GM19324 (cell line): ENCODE data around the gene NPL.

Source experiments
- ATAC-seq: cut with Tn5 transposase; IDR thresholded peaks from one replicate; pipeline ENCODE4 v1.9.1; 2021; ENCODE audit warnings: mild to moderate bottlenecking, moderate library complexity; ENCODE audit not compliant: unreplicated experiment, low FRiP score

Gene NPL

GRCh38 chr1:182811975-182812722 lies 22.6 kb downstream of the NPL start:
- ATAC-seq = no peak

GRCh38 chr1:182816863-182817262 lies 27.3 kb downstream of the NPL start:
- ATAC-seq = no peak

GRCh38 chr1:182817802-182818201 lies 28.2 kb downstream of the NPL start:
- ATAC-seq = no peak

GRCh38 chr1:182823220-182823619 lies 33.6 kb downstream of the NPL start:
- ATAC-seq = no peak

- no peak for ATAC-seq
Measured at GRCh38 chr1:182826892-182827291, 37.3 kb downstream of the NPL start.

GRCh38 chr1:182829285-182829932 lies 39.8 kb downstream of the NPL start:
- peak; percentile 71 for ATAC-seq

GRCh38 chr1:182833271-182833670 lies 43.7 kb downstream of the NPL start:
- no peak for ATAC-seq

GRCh38 chr1:182834326-182834725 lies 44.8 kb downstream of the NPL start:
- ATAC-seq = no peak

GRCh38 chr1:182835806-182836205 lies 46.2 kb downstream of the NPL start:
- ATAC-seq = no peak

- peak; percentile 71 for ATAC-seq
Measured at GRCh38 chr1:182839209-182840066, 49.9 kb downstream of the NPL start, which contains the start of gene DHX9. TSS of gene DHX9 (plus strand) at chr1:182839347. CDS start at chr1:182842567, 3,220 bp downstream.

GRCh38 chr1:182841368-182841988 lies 51.9 kb downstream of the NPL start:
- no peak for ATAC-seq

- ATAC-seq = no peak
Measured at GRCh38 chr1:182842265-182842664, 52.7 kb downstream of the NPL start.

- no peak for ATAC-seq
Measured at GRCh38 chr1:182845379-182845778, 55.8 kb downstream of the NPL start.

GRCh38 chr1:182845894-182846293 lies 56.3 kb downstream of the NPL start:
- ATAC-seq = no peak

- ATAC-seq = no peak
Measured at GRCh38 chr1:182847105-182847504, 57.5 kb downstream of the NPL start.

- ATAC-seq = no peak
Measured at GRCh38 chr1:182848736-182849135, 59.2 kb downstream of the NPL start.

GRCh38 chr1:182850319-182850718 lies 60.7 kb downstream of the NPL start:
- no peak for ATAC-seq

- no peak for ATAC-seq
Measured at GRCh38 chr1:182851825-182852224, 62.3 kb downstream of the NPL start.

- no peak for ATAC-seq
Measured at GRCh38 chr1:182855911-182856310, 66.3 kb downstream of the NPL start.

GRCh38 chr1:182857212-182857611 lies 67.6 kb downstream of the NPL start:
- no peak for ATAC-seq

- ATAC-seq = no peak
Measured at GRCh38 chr1:182860658-182861057, 71.1 kb downstream of the NPL start.
